Prostate gland (tissue), 2 donors: ENCODE results near the gene ERC2. TPM values are rescaled to one million over a fixed set of nuclear protein-coding genes. Genes with fewer than 3 reads are reported as not detected.

ENCODE experiments used
- DNase-seq: peaks from one replicate; pipeline ENCODE4 v3.0.0-alpha.2; 2019; ENCODE audit warnings: low spot score
- H3K27ac ChIP-seq, 2 donors: fragments of 200-600 bp; sonication (generic); 2 replicates each; pipeline ENCODE4 v1.5.1; 2017 to 2019
- H3K27me3 ChIP-seq: fragments of 200-600 bp; sonication (generic); replicated peaks from 2 replicates; pipeline ENCODE4 v1.5.1; 2019; ENCODE audit not compliant: insufficient read depth
- H3K36me3 ChIP-seq, 2 donors: fragments of 200-600 bp; sonication (generic); 1 replicate in 1 of 2; 2 replicates in 1 of 2; pipeline versions ENCODE4 v1.5.1 to v1.8.1; 2017 to 2019
- H3K4me1 ChIP-seq: fragments of 200-600 bp; sonication (generic); replicated peaks from 2 replicates; pipeline ENCODE4 v1.5.1; 2019
- H3K4me3 ChIP-seq, 2 donors: fragments of 200-600 bp; sonication (generic); 2 replicates each; pipeline ENCODE4 v1.5.1; 2017 to 2019
- H3K9me3 ChIP-seq: fragments of 200-600 bp; sonication (generic); 2 replicates; pipeline ENCODE4 v1.5.1; 2017
- CTCF ChIP-seq, 4 experiments: fragments of 200-600 bp in 2 of 4; fragments of 450-650 bp in 2 of 4; sonication (generic) in 2 of 4; IDR thresholded peaks; 1 replicate in 3 of 4; 2 replicates in 1 of 4; pipeline ENCODE4 v1.5.1; 2016 to 2019; ENCODE audit warnings: antibody characterized with exemption in 4 of 4, mild to moderate bottlenecking in 2 of 4, moderate library complexity in 2 of 4
- POLR2A ChIP-seq: fragments of 450-650 bp; IDR thresholded peaks from one replicate; pipeline ENCODE4 v1.6.1; 2016; ENCODE audit warnings: antibody characterized with exemption, mild to moderate bottlenecking
- POLR2AphosphoS5 ChIP-seq: sonication (generic); formaldehyde crosslinking; IDR thresholded peaks from one replicate; pipeline ENCODE4 v1.6.1; 2017; ENCODE audit warnings: antibody characterized with exemption
- WGBS: methylation state at CpG from one replicate; pipeline ENCODE4 v1.1.5; 2018; 5-methylcytosine and 5-hydroxymethylcytosine counted together
- intact Hi-C: fragments of 100-400 bp; cut with DNase I; formaldehyde crosslinking; loops from one replicate; pipeline ENCODE4 v1.14.2; 2022
- total RNA-seq, 2 donors: library from RNA; depleted of rRNA; stranded (reverse); fragments of >200 nt; gene quantifications; one replicate each; pipeline ENCODE4 v1.1.0, GENCODE V29; 2016

Gene ERC2
- total RNA-seq, 2 donors from 2014 or later = 1.0 to 2.7 TPM

DNA sequence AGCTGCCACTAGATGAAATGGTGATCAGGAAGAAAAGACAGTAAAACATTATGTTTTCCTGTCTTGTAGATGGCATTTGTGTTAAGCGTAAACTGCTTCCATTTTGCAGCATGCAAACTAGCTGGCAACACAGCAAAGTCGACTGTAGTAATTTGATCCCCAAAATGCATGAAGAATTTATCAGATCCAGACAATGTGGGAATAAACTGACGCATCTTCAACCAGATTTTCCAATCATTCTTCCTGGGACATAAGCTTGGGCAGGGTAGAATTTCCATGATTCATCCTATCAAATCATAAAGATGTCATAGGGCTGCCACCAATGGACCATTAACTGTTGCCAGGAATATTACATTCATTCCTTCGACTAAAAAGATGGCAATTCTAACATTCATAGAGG is 260.3 kb downstream of the ERC2 start:
- H3K27ac ChIP-seq = no peak overlapping the region
- DNase-seq = no peak
- no peaks in the 10 kb centered on the region for H3K4me1 ChIP-seq
- H3K4me3 ChIP-seq = no peak overlapping the region
- no peaks in the 10 kb centered on the region for H3K27me3 ChIP-seq
- 71% methylated on average over 4 of the region's 4 CpGs for WGBS
- no peaks in the 10 kb centered on the region for H3K36me3 ChIP-seq
- no peak for TF ChIP-seq POLR2A
- TF ChIP-seq POLR2AphosphoS5 = no peak
- TF ChIP-seq CTCF (IDR thresholded peaks at IDR 0.05) = no peak
- H3K9me3 ChIP-seq = no peaks in the 10 kb centered on the region
- intact Hi-C loops = no loop called here

DNA sequence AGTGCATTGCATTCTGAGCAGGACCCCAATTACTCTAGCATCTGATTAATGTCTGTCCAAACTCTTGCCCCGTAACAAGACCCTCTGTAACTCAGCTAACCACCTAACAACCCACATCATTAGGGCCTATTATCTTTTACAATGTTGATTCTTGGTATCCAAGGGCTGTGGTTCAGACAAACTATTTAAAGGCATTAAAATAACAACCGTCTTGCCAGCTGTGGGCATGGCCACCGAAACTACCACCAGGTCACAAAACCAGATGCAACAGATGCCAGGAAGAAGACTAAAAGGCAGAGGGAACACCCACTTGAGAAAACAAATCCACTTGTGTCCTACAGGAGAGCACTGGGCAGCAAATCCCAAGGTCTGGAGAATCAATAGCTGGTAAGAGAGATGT is 262.9 kb downstream of the ERC2 start:
- no peak for DNase-seq
- no peak overlapping the region for H3K4me3 ChIP-seq
- no peaks in the 10 kb centered on the region for H3K4me1 ChIP-seq
- no peaks in the 10 kb centered on the region for H3K36me3 ChIP-seq
- no peaks in the 10 kb centered on the region for H3K27me3 ChIP-seq
- no peak overlapping the region for H3K27ac ChIP-seq
- intact Hi-C loops = no loop called here
- no peaks in the 10 kb centered on the region for H3K9me3 ChIP-seq
- 64% methylated on average over 3 of the region's 3 CpGs for WGBS
- TF ChIP-seq POLR2A (no peak), CTCF (IDR thresholded peaks at IDR 0.05) (no peak), POLR2AphosphoS5 (no peak)

DNA sequence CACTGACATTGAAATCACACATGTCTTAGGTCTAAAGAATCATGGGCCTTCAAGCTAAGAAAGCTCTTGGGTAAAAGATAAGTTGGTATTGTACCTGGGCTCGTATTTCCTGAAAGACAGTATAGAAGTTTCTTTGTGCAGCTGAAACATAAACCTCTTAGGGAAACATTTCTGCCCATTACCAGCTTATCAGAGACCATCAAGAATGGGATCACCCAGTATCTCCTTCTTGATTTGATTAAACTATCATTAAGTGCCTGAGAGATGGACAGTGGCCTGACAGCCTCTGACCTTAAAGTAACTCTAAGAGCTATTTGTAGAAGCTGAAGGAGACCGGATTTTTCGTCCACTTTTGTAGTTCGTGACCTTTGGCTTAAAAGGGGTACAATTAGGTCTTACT is 265.3 kb downstream of the ERC2 start:
- no peak overlapping the region for H3K4me3 ChIP-seq
- no peak overlapping the region for H3K27ac ChIP-seq
- no peak for DNase-seq
- H3K9me3 ChIP-seq = no peaks in the 10 kb centered on the region
- no peak for TF ChIP-seq POLR2A
- TF ChIP-seq POLR2AphosphoS5 = no peak
- no peak for TF ChIP-seq CTCF (IDR thresholded peaks at IDR 0.05)
- intact Hi-C loops = no loop called here
- H3K4me1 ChIP-seq = no peaks in the 10 kb centered on the region
- WGBS = 93% methylated on average over 4 of the region's 4 CpGs
- no peaks in the 10 kb centered on the region for H3K36me3 ChIP-seq
- H3K27me3 ChIP-seq = no peaks in the 10 kb centered on the region

DNA sequence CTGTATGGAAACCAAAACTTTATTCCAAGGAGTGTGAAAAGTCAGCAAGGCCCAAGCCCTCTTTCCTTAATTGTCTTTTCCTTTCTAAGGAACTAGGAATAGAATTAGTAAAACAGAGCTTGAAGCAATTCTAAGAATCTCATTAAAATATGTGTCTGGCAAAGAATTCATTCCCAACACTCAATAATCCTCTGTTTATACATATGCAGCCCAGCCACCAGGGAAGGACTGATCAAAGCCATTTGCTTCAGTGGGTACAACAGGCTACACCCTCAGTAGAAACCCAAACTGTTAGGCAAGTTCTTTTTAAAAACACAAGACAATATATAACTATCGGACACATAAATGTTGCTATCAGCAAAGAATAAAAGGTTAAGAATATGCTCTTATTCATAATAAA is 266.9 kb downstream of the ERC2 start:
- Histone ChIP-seq H3K9me3 (no peaks in the 10 kb centered on the region), H3K27me3 (no peaks in the 10 kb centered on the region), H3K27ac (no peak overlapping the region), H3K36me3 (no peaks in the 10 kb centered on the region), H3K4me3 (no peak overlapping the region), H3K4me1 (no peaks in the 10 kb centered on the region)
- no peak for TF ChIP-seq CTCF (IDR thresholded peaks at IDR 0.05)
- TF ChIP-seq POLR2AphosphoS5 = no peak
- TF ChIP-seq POLR2A = no peak
- intact Hi-C loops = no loop called here
- no peak for DNase-seq
- 0% methylated on average over 1 of the region's 1 CpG for WGBS

DNA sequence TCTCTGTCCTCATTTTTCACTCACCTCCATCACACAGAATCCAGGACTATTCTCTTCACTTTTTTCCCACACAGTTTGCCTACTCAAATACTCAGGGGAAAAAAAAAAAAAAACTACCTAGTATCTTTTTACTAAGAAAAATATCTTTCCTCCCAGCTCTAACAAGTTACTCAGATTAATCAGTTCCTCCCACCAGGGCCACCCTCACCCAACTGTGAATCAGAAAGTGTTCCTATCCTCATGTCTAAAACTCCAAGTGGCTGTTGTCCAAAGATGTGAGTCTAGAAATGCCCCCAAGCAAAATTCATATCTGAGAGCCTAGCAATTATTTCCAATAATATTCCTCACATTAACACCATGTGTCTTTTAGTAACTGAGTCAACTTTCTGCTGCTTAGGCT is 268.0 kb downstream of the ERC2 start:
- intact Hi-C loops = no loop called here
- no peaks in the 10 kb centered on the region for H3K27me3 ChIP-seq
- no peak for TF ChIP-seq CTCF (IDR thresholded peaks at IDR 0.05)
- no peak for TF ChIP-seq POLR2A
- TF ChIP-seq POLR2AphosphoS5 = no peak
- no peaks in the 10 kb centered on the region for H3K9me3 ChIP-seq
- no peak for DNase-seq
- no peak overlapping the region for H3K27ac ChIP-seq
- H3K36me3 ChIP-seq = no peaks in the 10 kb centered on the region
- H3K4me1 ChIP-seq = no peaks in the 10 kb centered on the region
- no peak overlapping the region for H3K4me3 ChIP-seq
